ENCODE results near the gene FAM163B. TPM values are rescaled to one million over a fixed set of nuclear protein-coding genes. Genes with fewer than 3 reads are reported as not detected.

FAM163B gene
- total RNA-seq, 1 donor from 2014 or later = not detected

DNA sequence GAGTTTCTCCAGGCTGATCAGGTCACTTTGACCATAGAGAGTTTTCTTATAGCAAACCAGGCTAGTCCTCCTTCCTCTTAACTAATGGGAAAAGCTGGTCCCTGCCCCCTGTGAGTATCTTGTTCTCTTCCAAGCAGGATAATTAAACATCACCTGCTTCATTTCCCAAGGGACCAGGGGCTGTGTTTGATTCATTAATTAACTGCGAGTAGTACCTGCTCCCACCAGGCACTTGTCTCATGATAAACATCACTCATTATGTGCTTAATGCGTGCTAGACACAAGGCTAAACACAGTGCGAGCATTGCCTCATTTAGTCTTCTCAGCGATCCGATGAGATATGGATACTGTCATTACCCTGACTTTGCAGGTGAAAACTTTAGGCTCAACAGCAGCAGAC is 1.7 kb upstream of the FAM163B start:
- Mint-ChIP-seq H3K4me1 (ENCODE audit: unreplicated experiment) (peaks cover 6% of the 10 kb centered on the region), H3K36me3 (ENCODE audit: low read depth, unreplicated experiment) (no peaks in the 10 kb centered on the region), H3K27me3 (ENCODE audit: unreplicated experiment) (peaks cover 14% of the 10 kb centered on the region), H3K27ac (ENCODE audit: unreplicated experiment) (no peak overlapping the region), H3K4me3 (ENCODE audit: unreplicated experiment) (no peak overlapping the region), H3K9me3 (ENCODE audit: unreplicated experiment) (no peaks in the 10 kb centered on the region)
- TF ChIP-seq, protein P1, sequence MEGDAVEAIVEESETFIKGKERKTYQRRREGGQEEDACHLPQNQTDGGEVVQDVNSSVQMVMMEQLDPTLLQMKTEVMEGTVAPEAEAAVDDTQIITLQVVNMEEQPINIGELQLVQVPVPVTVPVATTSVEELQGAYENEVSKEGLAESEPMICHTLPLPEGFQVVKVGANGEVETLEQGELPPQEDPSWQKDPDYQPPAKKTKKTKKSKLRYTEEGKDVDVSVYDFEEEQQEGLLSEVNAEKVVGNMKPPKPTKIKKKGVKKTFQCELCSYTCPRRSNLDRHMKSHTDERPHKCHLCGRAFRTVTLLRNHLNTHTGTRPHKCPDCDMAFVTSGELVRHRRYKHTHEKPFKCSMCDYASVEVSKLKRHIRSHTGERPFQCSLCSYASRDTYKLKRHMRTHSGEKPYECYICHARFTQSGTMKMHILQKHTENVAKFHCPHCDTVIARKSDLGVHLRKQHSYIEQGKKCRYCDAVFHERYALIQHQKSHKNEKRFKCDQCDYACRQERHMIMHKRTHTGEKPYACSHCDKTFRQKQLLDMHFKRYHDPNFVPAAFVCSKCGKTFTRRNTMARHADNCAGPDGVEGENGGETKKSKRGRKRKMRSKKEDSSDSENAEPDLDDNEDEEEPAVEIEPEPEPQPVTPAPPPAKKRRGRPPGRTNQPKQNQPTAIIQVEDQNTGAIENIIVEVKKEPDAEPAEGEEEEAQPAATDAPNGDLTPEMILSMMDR (IDR thresholded peaks at IDR 0.05; ENCODE audit: unreplicated experiment) = no peak
- no peak for DNase-seq (ENCODE audit: low spot score)

- Mint-ChIP-seq H3K27me3 (ENCODE audit: unreplicated experiment) (peaks cover 10% of the 10 kb centered on the region), H3K4me1 (ENCODE audit: unreplicated experiment) (peaks cover 9% of the 10 kb centered on the region), H3K36me3 (ENCODE audit: low read depth, unreplicated experiment) (no peaks in the 10 kb centered on the region), H3K4me3 (ENCODE audit: unreplicated experiment) (no peak overlapping the region), H3K27ac (ENCODE audit: unreplicated experiment) (no peak overlapping the region), H3K9me3 (ENCODE audit: unreplicated experiment) (no peaks in the 10 kb centered on the region)
- no peak for DNase-seq (ENCODE audit: low spot score)
- TF ChIP-seq, protein P1 (IDR thresholded peaks at IDR 0.05; ENCODE audit: unreplicated experiment) = no peak
Measured at GRCh38 chr9:133608889-133609288, 300 bp downstream of the FAM163B start.

GRCh38 chr9:133608382-133608781 is 807 bp downstream of the FAM163B start:
- H3K36me3 Mint-ChIP-seq (ENCODE audit: low read depth, unreplicated experiment) = no peaks in the 10 kb centered on the region
- peaks cover 9% of the 10 kb centered on the region for H3K4me1 Mint-ChIP-seq (ENCODE audit: unreplicated experiment)
- no peaks in the 10 kb centered on the region for H3K9me3 Mint-ChIP-seq (ENCODE audit: unreplicated experiment)
- no peak overlapping the region for H3K4me3 Mint-ChIP-seq (ENCODE audit: unreplicated experiment)
- peaks cover 10% of the 10 kb centered on the region for H3K27me3 Mint-ChIP-seq (ENCODE audit: unreplicated experiment)
- DNase-seq (ENCODE audit: low spot score) = no peak
- TF ChIP-seq, protein P1 (IDR thresholded peaks at IDR 0.05; ENCODE audit: unreplicated experiment) = no peak
- no peak overlapping the region for H3K27ac Mint-ChIP-seq (ENCODE audit: unreplicated experiment)

GRCh38 chr9:133607976-133608375 is 1.2 kb downstream of the FAM163B start:
- peaks cover 10% of the 10 kb centered on the region for H3K27me3 Mint-ChIP-seq (ENCODE audit: unreplicated experiment)
- H3K27ac Mint-ChIP-seq (ENCODE audit: unreplicated experiment) = no peak overlapping the region

DNA sequence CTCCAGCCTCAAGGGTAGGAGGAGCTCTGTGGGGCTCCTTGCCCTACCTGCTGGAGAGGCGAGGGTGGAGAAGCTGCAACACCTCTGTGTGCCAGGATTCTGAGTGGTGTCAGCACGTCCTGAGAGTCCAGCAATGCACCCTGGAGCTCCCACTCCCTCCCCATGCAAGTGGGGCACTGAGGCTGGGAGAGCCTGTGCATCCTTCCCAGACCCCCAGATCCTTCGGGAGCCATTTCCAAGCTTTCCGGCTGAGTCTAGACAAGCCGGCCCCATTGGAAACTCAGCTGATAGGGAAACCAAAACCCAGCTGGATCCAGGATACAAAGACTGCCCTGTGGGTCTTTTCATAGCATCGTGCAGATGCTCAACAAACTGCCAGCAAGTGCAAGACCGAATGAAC is 1.8 kb downstream of the FAM163B start:
- Mint-ChIP-seq H3K9me3 (ENCODE audit: unreplicated experiment) (no peaks in the 10 kb centered on the region), H3K27me3 (ENCODE audit: unreplicated experiment) (peaks cover 10% of the 10 kb centered on the region), H3K4me1 (ENCODE audit: unreplicated experiment) (peaks cover 9% of the 10 kb centered on the region), H3K36me3 (ENCODE audit: low read depth, unreplicated experiment) (no peaks in the 10 kb centered on the region), H3K27ac (ENCODE audit: unreplicated experiment) (no peak overlapping the region), H3K4me3 (ENCODE audit: unreplicated experiment) (no peak overlapping the region)
- TF ChIP-seq, protein P1 (IDR thresholded peaks at IDR 0.05; ENCODE audit: unreplicated experiment) = no peak
- DNase-seq (ENCODE audit: low spot score) = no peak

More at GRCh38 chr9:133607976-133608375, 1.2 kb downstream of the FAM163B start:
- no peak overlapping the region for H3K4me3 Mint-ChIP-seq (ENCODE audit: unreplicated experiment)
- TF ChIP-seq, protein P1 (IDR thresholded peaks at IDR 0.05; ENCODE audit: unreplicated experiment) = no peak
- no peaks in the 10 kb centered on the region for H3K36me3 Mint-ChIP-seq (ENCODE audit: low read depth, unreplicated experiment)
- DNase-seq (ENCODE audit: low spot score) = no peak
- H3K4me1 Mint-ChIP-seq (ENCODE audit: unreplicated experiment) = peaks cover 9% of the 10 kb centered on the region
- H3K9me3 Mint-ChIP-seq (ENCODE audit: unreplicated experiment) = no peaks in the 10 kb centered on the region

Measured in endothelial cell (in vitro differentiated cells).